Cardiac muscle cell (in vitro differentiated cells and primary cell): Measurements from ENCODE around the gene HIVEP2. TPM values are rescaled to one million over a fixed set of nuclear protein-coding genes. Genes with fewer than 3 reads are reported as not detected.

ENCODE experiments used
- DNase-seq, 2 donors: peaks; one replicate each; pipeline versions ENCODE4 v3.0.0 to v3.0.0-alpha.2; 2010 to 2017; ENCODE audit warnings: low read depth in 1 of 2, low spot score in 1 of 2
- H3K27ac ChIP-seq: fragments of 200-600 bp; sonication (generic); 2 replicates; pipeline ENCODE4 v1.5.1; 2016
- H3K27me3 ChIP-seq: fragments of 200-600 bp; sonication (generic); 2 replicates; pipeline ENCODE4 v1.6.0; 2016; ENCODE audit warnings: control low read depth
- H3K36me3 ChIP-seq: fragments of 200-600 bp; sonication (generic); 2 replicates; pipeline ENCODE4 v1.5.1; 2016; ENCODE audit warnings: control low read depth
- H3K4me1 ChIP-seq: fragments of 200-600 bp; sonication (generic); 2 replicates; pipeline ENCODE4 v1.8.1; 2017; ENCODE audit warnings: low read depth, mild to moderate bottlenecking, mixed run types
- H3K4me3 ChIP-seq: fragments of 200-600 bp; sonication (generic); 2 replicates; pipeline ENCODE4 v1.5.1; 2016; ENCODE audit warnings: mild to moderate bottlenecking
- H3K9me3 ChIP-seq: fragments of 200-600 bp; sonication (generic); 2 replicates; pipeline ENCODE4 v1.5.1; 2017; ENCODE audit warnings: low read depth, mild to moderate bottlenecking, control low read depth
- polyA plus RNA-seq: library from polyadenylated mRNA; unstranded; fragments of >200 nt; fragmentation: Nextera tagmentation; extraction: Ambion mirVana; gene quantifications from 2 replicates; pipeline ENCODE4 v1.2.1, GENCODE V29; 2016
- total RNA-seq: library from RNA; depleted of rRNA; stranded (reverse); fragments of >200 nt; gene quantifications from 2 replicates; pipeline ENCODE4 v1.2.3, GENCODE V29; 2016
- TF ChIP-seq, protein P1 (sequence below): IDR thresholded peaks from 2 replicates; pipeline ENCODE4 v1.5.1; 2012; ENCODE audit warnings: low read depth, mild to moderate bottlenecking, low read length

Gene HIVEP2
- total and polyA plus RNA-seq, 2 experiments from 2014 or later = 3.6 to 18.0 TPM

DNA sequence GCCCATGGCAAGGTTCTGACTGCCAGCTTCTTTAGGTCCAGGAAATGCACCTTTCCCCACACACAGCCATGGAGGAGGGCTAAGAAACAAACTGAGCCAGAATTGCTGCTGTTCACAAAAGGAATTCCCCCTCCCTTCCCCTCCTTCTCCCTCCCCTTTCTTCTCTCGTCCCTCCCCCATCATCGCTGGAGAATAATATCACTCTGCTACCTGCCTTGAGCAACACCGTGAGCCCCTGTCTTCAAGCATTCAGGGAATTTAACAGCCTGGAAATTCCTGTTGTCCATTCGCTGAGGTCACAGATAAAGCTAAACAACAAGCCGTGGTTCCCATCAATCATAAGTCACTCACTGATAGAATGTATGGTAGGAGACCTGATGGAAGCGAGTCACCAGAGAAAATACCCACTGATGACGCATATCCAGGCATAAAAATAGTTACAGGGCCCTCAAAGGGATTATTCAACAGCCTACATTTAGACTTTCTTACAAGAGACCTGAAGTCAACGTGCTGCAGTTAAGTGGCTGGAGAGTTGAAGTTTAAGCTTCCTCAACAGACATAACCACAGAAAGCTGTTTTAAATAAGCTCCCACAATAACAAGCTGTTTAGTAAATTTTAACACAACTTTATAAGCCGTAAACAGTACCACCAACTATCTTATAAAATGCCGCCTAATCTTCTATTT lies 59.7 kb downstream of the HIVEP2 start:
- H3K27ac ChIP-seq = peak overlapping the region; percentile 98
- peaks cover 44% of the 10 kb centered on the region for H3K4me1 ChIP-seq
- peak; percentile 92 to 95 for DNase-seq
- TF ChIP-seq, protein P1, sequence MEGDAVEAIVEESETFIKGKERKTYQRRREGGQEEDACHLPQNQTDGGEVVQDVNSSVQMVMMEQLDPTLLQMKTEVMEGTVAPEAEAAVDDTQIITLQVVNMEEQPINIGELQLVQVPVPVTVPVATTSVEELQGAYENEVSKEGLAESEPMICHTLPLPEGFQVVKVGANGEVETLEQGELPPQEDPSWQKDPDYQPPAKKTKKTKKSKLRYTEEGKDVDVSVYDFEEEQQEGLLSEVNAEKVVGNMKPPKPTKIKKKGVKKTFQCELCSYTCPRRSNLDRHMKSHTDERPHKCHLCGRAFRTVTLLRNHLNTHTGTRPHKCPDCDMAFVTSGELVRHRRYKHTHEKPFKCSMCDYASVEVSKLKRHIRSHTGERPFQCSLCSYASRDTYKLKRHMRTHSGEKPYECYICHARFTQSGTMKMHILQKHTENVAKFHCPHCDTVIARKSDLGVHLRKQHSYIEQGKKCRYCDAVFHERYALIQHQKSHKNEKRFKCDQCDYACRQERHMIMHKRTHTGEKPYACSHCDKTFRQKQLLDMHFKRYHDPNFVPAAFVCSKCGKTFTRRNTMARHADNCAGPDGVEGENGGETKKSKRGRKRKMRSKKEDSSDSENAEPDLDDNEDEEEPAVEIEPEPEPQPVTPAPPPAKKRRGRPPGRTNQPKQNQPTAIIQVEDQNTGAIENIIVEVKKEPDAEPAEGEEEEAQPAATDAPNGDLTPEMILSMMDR = no peak
- no peaks in the 10 kb centered on the region for H3K27me3 ChIP-seq
- H3K36me3 ChIP-seq = no peaks in the 10 kb centered on the region
- no peaks in the 10 kb centered on the region for H3K9me3 ChIP-seq
- H3K4me3 ChIP-seq = peak overlapping the region; percentile 28

DNA sequence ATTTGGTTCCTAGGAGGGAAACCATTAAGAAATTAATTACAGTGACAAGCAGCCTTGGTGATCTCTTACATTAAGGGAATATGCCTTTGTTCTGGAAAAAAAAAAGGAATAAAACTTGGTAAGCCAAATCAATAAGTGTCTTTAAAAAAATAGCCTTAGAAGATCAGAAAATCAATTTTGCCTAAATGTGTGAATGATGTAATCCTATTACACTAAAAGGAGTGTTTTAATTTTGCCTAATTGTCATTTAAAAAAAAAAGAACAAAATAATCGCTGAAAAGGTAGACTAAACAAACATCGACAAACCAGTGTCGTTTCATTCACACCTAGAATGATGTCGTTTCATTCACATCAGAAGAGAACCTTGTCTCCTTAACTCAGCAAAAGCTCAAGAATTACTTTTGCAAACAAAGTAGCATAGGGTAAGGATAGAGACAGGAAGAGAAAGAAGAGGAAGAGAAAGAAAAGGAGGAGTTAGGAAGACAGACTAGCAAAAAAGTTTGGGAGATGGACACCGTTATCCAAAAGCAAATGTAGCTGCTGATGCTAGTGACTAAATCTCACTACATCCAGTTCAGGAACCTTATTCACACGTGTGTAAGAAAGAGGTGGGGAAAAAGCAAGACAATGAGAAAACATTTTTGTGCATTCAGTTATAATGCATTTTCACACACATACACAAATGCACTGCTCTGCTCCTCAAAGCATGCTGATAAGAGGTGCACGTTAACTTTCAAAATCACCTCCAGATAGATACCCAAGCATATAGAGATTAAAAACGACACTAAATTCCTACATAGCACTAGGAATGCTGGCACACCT lies 60.6 kb downstream of the HIVEP2 start:
- H3K4me3 ChIP-seq = peak overlapping the region; percentile 28
- H3K27me3 ChIP-seq = no peaks in the 10 kb centered on the region
- H3K4me1 ChIP-seq = peaks cover 44% of the 10 kb centered on the region
- H3K9me3 ChIP-seq = no peaks in the 10 kb centered on the region
- H3K36me3 ChIP-seq = no peaks in the 10 kb centered on the region
- peak overlapping the region; percentile 98 for H3K27ac ChIP-seq
- TF ChIP-seq, protein P1 = no peak
- DNase-seq = no peak

DNA sequence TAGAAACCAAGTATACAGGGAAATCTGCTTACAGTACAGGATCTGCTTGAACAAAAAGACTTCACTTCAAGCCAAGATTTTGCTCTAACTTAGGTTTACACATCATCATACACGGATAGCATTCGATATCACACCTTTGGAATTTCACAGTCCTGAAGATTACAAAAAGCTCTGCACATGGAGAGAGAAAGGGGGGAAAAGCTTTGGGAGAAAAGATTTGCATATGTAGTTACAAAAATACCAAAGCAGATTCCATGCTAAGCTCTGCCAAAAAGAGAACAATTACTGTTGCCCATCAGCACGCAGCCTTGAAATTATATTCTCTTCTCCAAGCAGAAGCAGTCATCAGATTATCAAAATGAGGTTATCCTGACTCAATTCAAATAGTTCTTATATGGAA lies 62.0 kb downstream of the HIVEP2 start:
- Histone ChIP-seq H3K27ac (peak overlapping the region; percentile 98), H3K27me3 (no peaks in the 10 kb centered on the region), H3K4me3 (no peak overlapping the region), H3K4me1 (peaks cover 44% of the 10 kb centered on the region), H3K36me3 (no peaks in the 10 kb centered on the region), H3K9me3 (no peaks in the 10 kb centered on the region)
- peak in 1 of 2 donors; percentile 68 for DNase-seq
- TF ChIP-seq, protein P1 = no peak

DNA sequence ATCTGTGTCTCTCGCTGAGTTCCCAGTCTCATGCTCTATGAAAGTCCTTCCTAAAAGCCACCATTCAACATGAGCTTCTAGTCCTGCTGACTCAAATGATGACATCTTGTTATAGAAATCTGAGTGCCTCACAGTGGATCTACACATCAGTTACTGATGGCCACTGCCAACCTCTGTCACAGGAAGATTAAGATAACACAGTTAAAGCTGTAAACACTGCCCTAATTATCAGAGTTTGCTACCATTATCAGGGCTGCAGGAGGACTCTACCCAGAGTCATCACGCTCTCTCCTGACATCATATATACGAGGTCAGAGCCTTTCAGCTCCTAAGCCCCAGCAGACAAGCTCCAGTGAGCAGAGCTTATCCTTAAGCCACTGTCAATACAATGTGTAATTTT lies 63.2 kb downstream of the HIVEP2 start:
- Histone ChIP-seq H3K4me3 (no peak overlapping the region), H3K4me1 (peaks cover 39% of the 10 kb centered on the region), H3K9me3 (no peaks in the 10 kb centered on the region), H3K27me3 (no peaks in the 10 kb centered on the region), H3K27ac (peak overlapping the region; percentile 32), H3K36me3 (no peaks in the 10 kb centered on the region)
- TF ChIP-seq, protein P1 = no peak
- no peak for DNase-seq

DNA sequence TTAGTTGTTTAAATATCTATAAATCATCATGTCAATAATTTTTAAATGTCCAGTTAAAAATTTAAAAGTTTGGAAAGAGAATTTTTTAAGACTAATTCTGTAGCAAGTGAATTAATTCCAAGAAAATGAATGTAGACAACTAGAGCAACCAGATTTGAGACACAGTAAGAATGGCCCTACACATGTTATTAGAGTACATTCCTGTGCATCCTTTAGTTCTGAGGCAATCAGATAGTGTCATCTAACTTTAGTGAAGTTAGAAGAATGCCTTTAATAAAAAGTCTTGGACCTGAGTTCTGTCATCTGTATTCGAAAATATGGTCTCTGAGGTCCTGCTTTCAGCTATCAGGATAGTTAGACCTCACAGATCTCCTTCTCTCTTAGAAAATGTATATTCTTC lies 63.7 kb downstream of the HIVEP2 start:
- no peaks in the 10 kb centered on the region for H3K27me3 ChIP-seq
- peak overlapping the region; percentile 32 for H3K27ac ChIP-seq
- TF ChIP-seq, protein P1 = no peak
- no peaks in the 10 kb centered on the region for H3K9me3 ChIP-seq
- peaks cover 35% of the 10 kb centered on the region for H3K4me1 ChIP-seq
- H3K36me3 ChIP-seq = no peaks in the 10 kb centered on the region
- no peak overlapping the region for H3K4me3 ChIP-seq
- DNase-seq = no peak
